Breast epithelium (tissue), 4 donors: ENCODE data around the gene FTO. TPM values are rescaled to one million over a fixed set of nuclear protein-coding genes. Genes with fewer than 3 reads are reported as not detected.

Source experiments
- DNase-seq, 2 donors: peaks; one replicate each; pipeline ENCODE4 v3.0.0-alpha.2; 2019; ENCODE audit warnings: low spot score in 2 of 2
- H3K27ac ChIP-seq, 2 donors: fragments of 200-600 bp; sonication (generic) in 1 of 2; one replicate each; pipeline ENCODE4 v1.5.1; 2016 to 2019; ENCODE audit warnings: mild to moderate bottlenecking in 1 of 2
- H3K27me3 ChIP-seq, 2 donors: fragments of 200-600 bp; sonication (generic) in 1 of 2; one replicate each; pipeline versions ENCODE4 v1.5.1 to v1.6.0; 2017 to 2019; ENCODE audit warnings: control low read depth in 1 of 2, mild to moderate bottlenecking in 1 of 2
- H3K36me3 ChIP-seq: fragments of 200-600 bp; one replicate; pipeline ENCODE4 v1.5.1; 2019
- H3K4me1 ChIP-seq, 2 donors: fragments of 200-600 bp; sonication (generic); one replicate each; pipeline ENCODE4 v1.5.1; 2016 to 2019; ENCODE audit warnings: control low read depth in 1 of 2
- H3K4me3 ChIP-seq, 3 donors: fragments of 200-600 bp; sonication (generic); 1 replicate in 2 of 3; 2 replicates in 1 of 3; pipeline ENCODE4 v1.5.1; 2016 to 2019; ENCODE audit warnings: mild to moderate bottlenecking in 3 of 3, moderate library complexity in 2 of 3
- H3K9me3 ChIP-seq, 2 donors: fragments of 200-600 bp; sonication (generic) in 1 of 2; one replicate each; pipeline ENCODE4 v1.5.1; 2016 to 2019; ENCODE audit warnings: control low read depth in 1 of 2
- CTCF ChIP-seq, 3 donors: fragments of 450-650 bp; IDR thresholded peaks; one replicate each; pipeline ENCODE4 v1.5.1; 2016 to 2017; ENCODE audit warnings: antibody characterized with exemption in 3 of 3, mild to moderate bottlenecking in 3 of 3, moderate library complexity in 3 of 3
- POLR2A ChIP-seq: fragments of 450-650 bp; IDR thresholded peaks from one replicate; pipeline ENCODE4 v1.6.1; 2016; ENCODE audit warnings: antibody characterized with exemption, mild to moderate bottlenecking, moderate library complexity
- POLR2AphosphoS5 ChIP-seq, 3 donors: sonication (generic); formaldehyde crosslinking; IDR thresholded peaks; one replicate each; pipeline ENCODE4 v1.6.1; 2017; ENCODE audit warnings: antibody characterized with exemption in 3 of 3
- intact Hi-C: fragments of 100-400 bp; cut with DNase I; formaldehyde crosslinking; loops from one replicate; pipeline ENCODE4 v1.15.1; 2023; ENCODE audit warnings: low total_unique reads
- total RNA-seq, 3 donors: library from RNA; depleted of rRNA; stranded (reverse); fragments of >200 nt; gene quantifications; one replicate each; pipeline ENCODE4 v1.1.0, GENCODE V29; 2016

FTO gene
- total RNA-seq, 3 donors from 2014 or later = 109 to 193 (median 174) TPM

GRCh38 chr16:53952215-53953208 lies 248.6 kb downstream of the FTO start:
- peaks cover 0 to 9% of the 10 kb centered on the region in 2 donors for H3K4me1 ChIP-seq
- H3K27ac ChIP-seq = no peak overlapping the region
- no peaks in the 10 kb centered on the region for H3K36me3 ChIP-seq
- no peaks in the 10 kb centered on the region for H3K27me3 ChIP-seq
- H3K9me3 ChIP-seq = no peaks in the 10 kb centered on the region
- intact Hi-C loops = no loop called here
- peak overlapping the region in 1 of 3 donors; percentile 25 for H3K4me3 ChIP-seq
- TF ChIP-seq POLR2AphosphoS5 (IDR thresholded peaks at IDR 0.05) (no peak), CTCF (IDR thresholded peaks at IDR 0.05) (no peak), POLR2A (no peak)
- DNase-seq = no peak

GRCh38 chr16:53953336-53953735 lies 249.4 kb downstream of the FTO start:
- H3K36me3 ChIP-seq = no peaks in the 10 kb centered on the region
- H3K4me1 ChIP-seq = peaks cover 0 to 9% of the 10 kb centered on the region in 2 donors
- no peaks in the 10 kb centered on the region for H3K9me3 ChIP-seq
- intact Hi-C loops = no loop called here
- no peak for DNase-seq
- no peak overlapping the region for H3K27ac ChIP-seq
- H3K4me3 ChIP-seq = no peak overlapping the region
- no peaks in the 10 kb centered on the region for H3K27me3 ChIP-seq
- TF ChIP-seq CTCF (IDR thresholded peaks at IDR 0.05) (no peak), POLR2A (no peak), POLR2AphosphoS5 (IDR thresholded peaks at IDR 0.05) (no peak)

GRCh38 chr16:53955221-53955875 lies 251.4 kb downstream of the FTO start:
- H3K36me3 ChIP-seq = no peaks in the 10 kb centered on the region
- no peak overlapping the region for H3K4me3 ChIP-seq
- intact Hi-C loops = no loop called here
- no peak overlapping the region for H3K27ac ChIP-seq
- no peak for DNase-seq
- H3K27me3 ChIP-seq = no peaks in the 10 kb centered on the region
- peaks cover 0 to 9% of the 10 kb centered on the region in 2 donors for H3K4me1 ChIP-seq
- TF ChIP-seq POLR2AphosphoS5 (IDR thresholded peaks at IDR 0.05) (no peak), POLR2A (no peak), CTCF (IDR thresholded peaks at IDR 0.05) (no peak)
- no peaks in the 10 kb centered on the region for H3K9me3 ChIP-seq

- Histone ChIP-seq H3K4me1 (no peaks in the 10 kb centered on the region), H3K27ac (no peak overlapping the region), H3K36me3 (no peaks in the 10 kb centered on the region), H3K9me3 (no peaks in the 10 kb centered on the region), H3K27me3 (no peaks in the 10 kb centered on the region), H3K4me3 (no peak overlapping the region)
- DNase-seq = no peak
- TF ChIP-seq POLR2AphosphoS5 (IDR thresholded peaks at IDR 0.05) (no peak), POLR2A (no peak), CTCF (IDR thresholded peaks at IDR 0.05) (no peak)
- intact Hi-C loops = no loop called here
These were observed 254.5 kb downstream of the FTO start for GRCh38 chr16:53958341-53958880.
